Naive thymus-derived CD4-positive, alpha-beta T cell (primary cell): ENCODE data around the gene EBF3. TPM values are rescaled to one million over a fixed set of nuclear protein-coding genes. Genes with fewer than 3 reads are reported as not detected.

ENCODE experiments used
- ATAC-seq: fragments of 150-1000 bp; cut with Tn5 transposase; 2 replicates; pipeline ENCODE4 v1.10.0; 2021; ENCODE audit warnings: mild to moderate bottlenecking, moderate library complexity
- CTCF ChIA-PET: fragments of 350-600 bp; sonication (Branson Sonifier 250); formaldehyde crosslinking; loops from one replicate; lab custom pipeline; 2021; ENCODE audit warnings: antibody characterized with exemption; lab: Charles Lee
- POLR2A ChIA-PET: fragments of 350-600 bp; sonication (Branson Sonifier 250); formaldehyde crosslinking; loops from one replicate; lab custom pipeline; 2021; ENCODE audit warnings: antibody characterized with exemption, inconsistent platforms; lab: Charles Lee
- DNase-seq, 9 donors: peaks; one replicate each; pipeline versions ENCODE4 v3.0.0 to v3.0.0-alpha.2; 2020 to 2022; ENCODE audit warnings: mixed read lengths in 1 of 9
- H3K27ac ChIP-seq: one replicate; pipeline ENCODE4 v1.7.0; 2013; ENCODE audit warnings: mild to moderate bottlenecking, low read depth, low read length, moderate library complexity
- H3K27me3 ChIP-seq, 2 donors: one replicate each; pipeline ENCODE4 v1.7.0; 2013; ENCODE audit warnings: low read length in 2 of 2, mild to moderate bottlenecking in 2 of 2, moderate library complexity in 2 of 2; ENCODE audit not compliant: control insufficient read depth in 2 of 2, insufficient read depth in 2 of 2
- H3K36me3 ChIP-seq, 3 experiments: 1 replicate in 2 of 3; 2 replicates in 1 of 3; pipeline ENCODE4 v1.7.0; 2013; ENCODE audit warnings: low read length in 3 of 3, mild to moderate bottlenecking in 3 of 3, moderate library complexity in 1 of 3; ENCODE audit not compliant: insufficient read depth in 3 of 3, control insufficient read depth in 2 of 3
- H3K4me1 ChIP-seq, 2 donors: one replicate each; pipeline ENCODE4 v1.7.0; 2013; ENCODE audit warnings: low read length in 2 of 2, mild to moderate bottlenecking in 2 of 2, moderate library complexity in 1 of 2; ENCODE audit not compliant: control insufficient read depth in 2 of 2, insufficient read depth in 2 of 2
- H3K4me3 ChIP-seq: 2 replicates; pipeline ENCODE4 v1.7.0; 2013; ENCODE audit warnings: mild to moderate bottlenecking, low read length
- H3K9me3 ChIP-seq, 3 experiments: 1 replicate in 2 of 3; 2 replicates in 1 of 3; pipeline ENCODE4 v1.7.0; 2013; ENCODE audit warnings: low read length in 3 of 3; ENCODE audit not compliant: control insufficient read depth in 2 of 3
- H3K27ac Mint-ChIP-seq, 9 donors: one replicate each; pipeline ENCODE4 v1.8.0; 2020 to 2022; ENCODE audit warnings: mixed read lengths in 9 of 9, mild to moderate bottlenecking in 8 of 9, moderate library complexity in 5 of 9, inconsistent platforms in 2 of 9
- H3K27me3 Mint-ChIP-seq, 5 donors: one replicate each; pipeline ENCODE4 v1.8.0; 2021 to 2022; ENCODE audit warnings: mixed read lengths in 5 of 5, mild to moderate bottlenecking in 1 of 5
- H3K36me3 Mint-ChIP-seq, 5 donors: one replicate each; pipeline ENCODE4 v1.8.0; 2020 to 2022; ENCODE audit warnings: mixed read lengths in 5 of 5, mild to moderate bottlenecking in 3 of 5, inconsistent platforms in 1 of 5
- H3K4me1 Mint-ChIP-seq, 7 donors: one replicate each; pipeline ENCODE4 v1.8.0; 2020 to 2022; ENCODE audit warnings: mixed read lengths in 7 of 7, mild to moderate bottlenecking in 3 of 7, inconsistent platforms in 1 of 7
- H3K4me3 Mint-ChIP-seq, 10 donors: one replicate each; pipeline ENCODE4 v1.8.0; 2020 to 2022; ENCODE audit warnings: mild to moderate bottlenecking in 10 of 10, mixed read lengths in 10 of 10, moderate library complexity in 6 of 10, inconsistent platforms in 2 of 10
- H3K9me3 Mint-ChIP-seq, 11 donors: one replicate each; pipeline ENCODE4 v1.8.0; 2020 to 2022; ENCODE audit warnings: mixed read lengths in 11 of 11, mild to moderate bottlenecking in 4 of 11, inconsistent platforms in 1 of 11, moderate library complexity in 1 of 11
- intact Hi-C, 2 donors: fragments of 100-400 bp; cut with micrococcal nuclease; formaldehyde crosslinking; loops; one replicate each; pipeline ENCODE4 v1.15.1; 2023
- polyA plus RNA-seq, 2 donors: library from polyadenylated mRNA; unstranded; fragments of 300-500 nt; fragmentation: Illumina TruSeq; gene quantifications; one replicate each; pipeline ENCODE4 v1.2.3, GENCODE V29; 2021
- total RNA-seq, 6 experiments: library from RNA in 5 of 6; stranded (reverse) in 5 of 6; gene quantifications; 1 replicate in 5 of 6; 2 replicates in 1 of 6; pipeline ENCODE4 v1.2.3 and lab custom pipeline; 2021 to 2026

The EBF3 gene
- total and polyA plus RNA-seq, 7 experiments from 2014 or later = not detected

DNA sequence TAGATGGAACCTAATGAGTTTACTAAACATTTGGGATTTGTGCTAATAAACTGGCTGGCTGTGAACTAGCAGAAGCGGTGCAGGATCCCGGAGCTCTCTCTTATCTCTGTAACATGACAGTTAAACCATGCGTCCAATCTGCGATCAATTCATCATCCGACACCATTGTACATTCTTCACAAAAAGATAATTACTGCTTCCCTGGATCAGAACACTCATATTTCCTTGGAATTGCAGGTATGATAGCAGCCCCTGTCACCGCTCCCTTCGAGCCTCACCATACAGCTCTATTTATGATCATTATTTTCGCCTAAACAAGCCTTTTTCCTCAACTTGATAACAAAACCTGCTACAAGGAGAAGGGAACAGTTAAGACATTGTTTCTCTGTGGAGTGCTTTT lies 18.5 kb downstream of the EBF3 start:
- H3K27me3 Mint-ChIP-seq = peaks cover 6 to 51% (median 14%) of the 10 kb centered on the region in 5 donors
- no peaks in the 10 kb centered on the region for H3K4me1 Mint-ChIP-seq
- POLR2A ChIA-PET = no interaction called here
- no peak overlapping the region for H3K4me3 Mint-ChIP-seq
- Histone ChIP-seq H3K4me3 (no peak overlapping the region), H3K4me1 (no peaks in the 10 kb centered on the region), H3K27ac (no peak overlapping the region), H3K9me3 (no peaks in the 10 kb centered on the region), H3K27me3 (no peaks in the 10 kb centered on the region), H3K36me3 (no peaks in the 10 kb centered on the region)
- H3K36me3 Mint-ChIP-seq = no peaks in the 10 kb centered on the region
- CTCF ChIA-PET = no interaction called here
- DNase-seq = no peak
- intact Hi-C loops = no loop called here
- no peak for ATAC-seq
- H3K27ac Mint-ChIP-seq = no peak overlapping the region
- no peaks in the 10 kb centered on the region for H3K9me3 Mint-ChIP-seq

- no peaks in the 10 kb centered on the region for H3K27me3 ChIP-seq
- no peak for DNase-seq
- CTCF ChIA-PET = interaction anchor here (0.6 kb wide), 1 partner anchor 935 kb away, joined by 3 read pairs; no protein-coding TSS in a partner anchor
- H3K9me3 Mint-ChIP-seq = no peaks in the 10 kb centered on the region
- H3K4me1 ChIP-seq = no peaks in the 10 kb centered on the region
- no peaks in the 10 kb centered on the region for H3K4me1 Mint-ChIP-seq
- no peak for ATAC-seq
- POLR2A ChIA-PET = no interaction called here
- H3K36me3 Mint-ChIP-seq = no peaks in the 10 kb centered on the region
- no peak overlapping the region for H3K27ac ChIP-seq
- H3K36me3 ChIP-seq = no peaks in the 10 kb centered on the region
- H3K27ac Mint-ChIP-seq = no peak overlapping the region
- H3K4me3 ChIP-seq = no peak overlapping the region
- peaks cover 2 to 55% (median 14%) of the 10 kb centered on the region in 5 donors for H3K27me3 Mint-ChIP-seq
- H3K4me3 Mint-ChIP-seq = no peak overlapping the region
- intact Hi-C loops = no loop called here
- no peaks in the 10 kb centered on the region for H3K9me3 ChIP-seq
Measured at GRCh38 chr10:129945064-129945463, 19.0 kb downstream of the EBF3 start.

GRCh38 chr10:129944456-129944855 lies 19.6 kb downstream of the EBF3 start:
- intact Hi-C loops = no loop called here
- ChIA-PET CTCF (interaction anchor here (0.6 kb wide), 1 partner anchor 935 kb away, joined by 3 read pairs; no protein-coding TSS in a partner anchor), POLR2A (no interaction called here)

GRCh38 chr10:129942936-129943715 lies 20.9 kb downstream of the EBF3 start:
- Histone ChIP-seq H3K4me3 (no peak overlapping the region), H3K4me1 (no peaks in the 10 kb centered on the region), H3K27me3 (no peaks in the 10 kb centered on the region), H3K27ac (no peak overlapping the region), H3K36me3 (no peaks in the 10 kb centered on the region), H3K9me3 (no peaks in the 10 kb centered on the region)
- POLR2A ChIA-PET = no interaction called here
- no peaks in the 10 kb centered on the region for H3K36me3 Mint-ChIP-seq
- no peaks in the 10 kb centered on the region for H3K4me1 Mint-ChIP-seq
- CTCF ChIA-PET = no interaction called here
- no peak for ATAC-seq
- intact Hi-C loops = no loop called here
- H3K4me3 Mint-ChIP-seq = no peak overlapping the region
- no peaks in the 10 kb centered on the region for H3K9me3 Mint-ChIP-seq
- H3K27me3 Mint-ChIP-seq = peaks cover 0 to 55% (median 16%) of the 10 kb centered on the region in 5 donors
- DNase-seq = no peak
- no peak overlapping the region for H3K27ac Mint-ChIP-seq

More at GRCh38 chr10:129944456-129944855, 19.6 kb downstream of the EBF3 start:
- H3K9me3 ChIP-seq = no peaks in the 10 kb centered on the region
- H3K4me3 ChIP-seq = no peak overlapping the region
- no peaks in the 10 kb centered on the region for H3K27me3 ChIP-seq
- Mint-ChIP-seq H3K4me3 (no peak overlapping the region), H3K27me3 (peaks cover 0 to 56% (median 16%) of the 10 kb centered on the region in 5 donors), H3K9me3 (no peaks in the 10 kb centered on the region), H3K4me1 (no peaks in the 10 kb centered on the region), H3K27ac (no peak overlapping the region), H3K36me3 (no peaks in the 10 kb centered on the region)
- no peak for DNase-seq
- H3K36me3 ChIP-seq = no peaks in the 10 kb centered on the region
- ATAC-seq = no peak
- no peaks in the 10 kb centered on the region for H3K4me1 ChIP-seq
- H3K27ac ChIP-seq = no peak overlapping the region

DNA sequence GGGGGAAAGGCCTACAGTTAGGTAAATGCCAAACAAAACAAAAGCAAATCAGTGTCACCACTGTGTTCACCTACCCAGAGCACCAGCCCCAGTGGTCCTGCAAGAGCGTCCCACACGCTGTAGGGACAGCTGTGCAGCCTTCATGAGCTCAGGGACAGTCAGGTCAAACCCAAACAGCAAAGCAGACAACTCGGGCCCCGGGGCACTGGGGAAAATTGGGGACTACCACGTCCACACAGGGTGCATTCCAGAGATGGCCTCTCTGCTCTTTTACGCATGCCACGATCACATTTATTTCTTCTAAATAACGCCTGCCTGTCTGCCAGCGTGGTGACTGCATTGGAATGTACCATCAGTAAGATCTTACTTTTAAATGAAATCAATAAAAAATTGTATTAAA lies 21.7 kb downstream of the EBF3 start:
- H3K9me3 ChIP-seq = no peaks in the 10 kb centered on the region
- H3K4me3 ChIP-seq = no peak overlapping the region
- CTCF ChIA-PET = no interaction called here
- no peaks in the 10 kb centered on the region for H3K4me1 ChIP-seq
- no peak overlapping the region for H3K27ac ChIP-seq
- Mint-ChIP-seq H3K27ac (no peak overlapping the region), H3K4me1 (no peaks in the 10 kb centered on the region), H3K36me3 (no peaks in the 10 kb centered on the region), H3K27me3 (peaks cover 0 to 63% (median 14%) of the 10 kb centered on the region in 5 donors), H3K9me3 (no peaks in the 10 kb centered on the region), H3K4me3 (no peak overlapping the region)
- ATAC-seq (no peak), DNase-seq (no peak)
- no peaks in the 10 kb centered on the region for H3K27me3 ChIP-seq
- intact Hi-C loops = no loop called here
- H3K36me3 ChIP-seq = no peaks in the 10 kb centered on the region
- POLR2A ChIA-PET = no interaction called here

- H3K4me3 Mint-ChIP-seq = no peak overlapping the region
- CTCF ChIA-PET = no interaction called here
Measured at GRCh38 chr10:129942019-129942277, 22.1 kb downstream of the EBF3 start.

More at GRCh38 chr10:129942019-129942277, 22.1 kb downstream of the EBF3 start:
- POLR2A ChIA-PET = no interaction called here
- H3K27me3 Mint-ChIP-seq = peaks cover 0 to 63% (median 14%) of the 10 kb centered on the region in 5 donors
- no peak for DNase-seq
- Histone ChIP-seq H3K27me3 (no peaks in the 10 kb centered on the region), H3K4me3 (no peak overlapping the region), H3K36me3 (no peaks in the 10 kb centered on the region), H3K4me1 (no peaks in the 10 kb centered on the region), H3K9me3 (no peaks in the 10 kb centered on the region), H3K27ac (no peak overlapping the region)
- H3K36me3 Mint-ChIP-seq = no peaks in the 10 kb centered on the region
- H3K9me3 Mint-ChIP-seq = no peaks in the 10 kb centered on the region
- H3K4me1 Mint-ChIP-seq = no peaks in the 10 kb centered on the region
- intact Hi-C loops = no loop called here
- H3K27ac Mint-ChIP-seq = no peak overlapping the region
- ATAC-seq = no peak
